Muscle of back (tissue), 11 donors: ENCODE results near the gene SMG5. TPM values are rescaled to one million over a fixed set of nuclear protein-coding genes. Genes with fewer than 3 reads are reported as not detected.
"Not testable (repeated sequence)": the region's sequence is repeated elsewhere in the genome, so short reads cannot be mapped to it uniquely, and the experiment has no call there.

Source experiments
- DNase-seq, 3 donors: peaks; one replicate each; pipeline versions ENCODE4 v3.0.0 to v3.0.0-alpha.2; 2013
- polyA plus RNA-seq, 10 donors: library from polyadenylated mRNA; unstranded; fragments of 120-200 nt; gene quantifications; one replicate each; pipeline ENCODE4 v1.2.1, GENCODE V29; 2013; ENCODE audit not compliant: insufficient read length in 10 of 10

Gene SMG5
- polyA plus RNA-seq, 10 donors, result 40.2 to 54.9 (median 46.7) TPM

- no peak for DNase-seq
Measured at GRCh38 chr1:156217871-156218270, 64.8 kb downstream of the SMG5 start.

GRCh38 chr1:156216361-156217086 is 66.1 kb downstream of the SMG5 start:
- DNase-seq, result not testable (repeated sequence)

- DNase-seq, result no peak
Measured at GRCh38 chr1:156214024-156214748, 68.4 kb downstream of the SMG5 start.

GRCh38 chr1:156213644-156213966 is 69.0 kb downstream of the SMG5 start:
- DNase-seq, result no peak

- DNase-seq, result peak; percentile 96 to 99 (median 97)
Measured at GRCh38 chr1:156212833-156213643, 69.6 kb downstream of the SMG5 start, which contains the start of gene PMF1. TSS of gene PMF1 (plus strand) at chr1:156213007. CDS start at chr1:156213016, 9 bp downstream.

- DNase-seq, result no peak
Measured at GRCh38 chr1:156212130-156212529, 70.5 kb downstream of the SMG5 start.

GRCh38 chr1:156211243-156211642 is 71.4 kb downstream of the SMG5 start:
- no peak for DNase-seq

- DNase-seq, result no peak
Measured at GRCh38 chr1:156204686-156205085, 77.9 kb downstream of the SMG5 start.

- no peak for DNase-seq
Measured at GRCh38 chr1:156203331-156203730, 79.3 kb downstream of the SMG5 start.

GRCh38 chr1:156200044-156200443 is 82.6 kb downstream of the SMG5 start:
- no peak for DNase-seq

Other genes starting within 250 kb of the SMG5 start
- 10 to 100 TPM; 37.6 to 47.4 (median 43.0) TPM for gene UBQLN4, start 229.0 kb downstream of the SMG5 start, polyA plus RNA-seq
- 10 to 100 TPM; 32.4 to 46.7 (median 36.3) TPM for gene LAMTOR2, start 228.0 kb downstream of the SMG5 start, polyA plus RNA-seq
- 10 to 100 TPM in 2 of 10 donors, under 1 TPM in 6, not detected in 2; 0.26 to 11.7 (median 0.34) TPM for gene RAB25, start 221.7 kb downstream of the SMG5 start, polyA plus RNA-seq
- gene MEX3A, start 200.4 kb downstream of the SMG5 start, polyA plus RNA-seq, result 10 to 100 TPM; 10.8 to 30.7 (median 21.3) TPM
- gene LMNA, start 168.1 kb downstream of the SMG5 start, polyA plus RNA-seq, result 100 to 1,000 TPM; 244 to 379 (median 270) TPM
- gene SEMA4A, start 129.2 kb downstream of the SMG5 start, polyA plus RNA-seq, result 1 to 10 TPM; 2.0 to 7.5 (median 3.3) TPM
- 10 to 100 TPM; 10.2 to 14.4 (median 11.3) TPM for gene SLC25A44, start 88.7 kb downstream of the SMG5 start, polyA plus RNA-seq
- gene PMF1, start 69.8 kb downstream of the SMG5 start, polyA plus RNA-seq, result 10 to 100 TPM; 33.6 to 46.0 (median 41.2) TPM
- gene BGLAP, start 40.6 kb downstream of the SMG5 start, polyA plus RNA-seq, result 1 to 10 TPM in 7 of 10 donors, under 1 TPM in 3; 0.76 to 3.2 (median 1.5) TPM
- gene PAQR6, start 34.8 kb downstream of the SMG5 start, polyA plus RNA-seq, result 1 to 10 TPM; 2.1 to 6.7 (median 3.6) TPM
- gene TMEM79, start 1.5 kb upstream of the SMG5 start, polyA plus RNA-seq, result 1 to 10 TPM; 3.1 to 8.0 (median 3.8) TPM
- gene GLMP, start 12.9 kb upstream of the SMG5 start, polyA plus RNA-seq, result 10 to 100 TPM; 17.5 to 27.6 (median 21.9) TPM
- not detected for gene VHLL, start 16.5 kb upstream of the SMG5 start, polyA plus RNA-seq
- gene CCT3, start 55.5 kb upstream of the SMG5 start, polyA plus RNA-seq, result 100 to 1,000 TPM; 215 to 259 (median 241) TPM
- gene TSACC, start 55.7 kb upstream of the SMG5 start, polyA plus RNA-seq, result 1 to 10 TPM in 3 of 10 donors, under 1 TPM in 7; 0.31 to 1.8 (median 0.81) TPM
- under 1 TPM in 2 of 10 donors, not detected in 8; 0.15 TPM for gene RHBG, start 86.4 kb upstream of the SMG5 start, polyA plus RNA-seq
- gene MEF2D, start 217.9 kb upstream of the SMG5 start, polyA plus RNA-seq, result 10 to 100 TPM; 37.3 to 66.8 (median 59.9) TPM